Breast epithelium (tissue), 3 donors: ENCODE data around the gene PHLDA1.

Source experiments
- CTCF ChIP-seq, 3 donors: fragments of 450-650 bp; IDR thresholded peaks; one replicate each; pipeline ENCODE4 v1.5.1; 2016 to 2017; ENCODE audit warnings: antibody characterized with exemption in 3 of 3, mild to moderate bottlenecking in 3 of 3, moderate library complexity in 3 of 3
- POLR2A ChIP-seq: fragments of 450-650 bp; IDR thresholded peaks from one replicate; pipeline ENCODE4 v1.6.1; 2016; ENCODE audit warnings: antibody characterized with exemption, mild to moderate bottlenecking, moderate library complexity
- POLR2AphosphoS5 ChIP-seq, 3 donors: sonication (generic); formaldehyde crosslinking; IDR thresholded peaks; one replicate each; pipeline ENCODE4 v1.6.1; 2017; ENCODE audit warnings: antibody characterized with exemption in 3 of 3

GRCh38 chr12:76040461-76040860 lies 8.9 kb upstream of the PHLDA1 start:
- TF ChIP-seq CTCF (IDR thresholded peaks at IDR 0.05) (no peak), POLR2A (no peak), POLR2AphosphoS5 (IDR thresholded peaks at IDR 0.05) (no peak)
